ENCODE results near the gene IMMP2L.
A peak's percentile ranks its signal among the peaks of the same experiment; 100 is the strongest.

The IMMP2L gene

GRCh38 chr7:111091593-111092358 lies 470.5 kb downstream of the IMMP2L start:
- Mint-ChIP-seq H3K27ac (peak overlapping the region; percentile 53 to 97 (median 88)), H3K4me1 (peaks cover 51% of the 10 kb centered on the region), H3K27me3 (ENCODE audit: low read depth) (no peaks in the 10 kb centered on the region), H3K9me3 (no peaks in the 10 kb centered on the region), H3K36me3 (ENCODE audit: low read depth) (no peaks in the 10 kb centered on the region), H3K4me3 (peak overlapping the region; percentile 89 to 96 (median 96))
- TF ChIP-seq CTCF (IDR thresholded peaks at IDR 0.05; ENCODE audit: unreplicated experiment in 3 of 3) = no peak

- Mint-ChIP-seq H3K36me3 (ENCODE audit: low read depth) (no peaks in the 10 kb centered on the region), H3K27ac (peak within 1 kb of the TSS; percentile 53 to 97 (median 88)), H3K4me1 (peaks cover 44% of the 10 kb centered on the region), H3K9me3 (no peaks in the 10 kb centered on the region), H3K27me3 (ENCODE audit: low read depth) (no peaks in the 10 kb centered on the region), H3K4me3 (peak within 1 kb of the TSS; percentile 89 to 96 (median 96))
- TF ChIP-seq CTCF (IDR thresholded peaks at IDR 0.05; ENCODE audit: unreplicated experiment in 3 of 3) = no peak
Observed at GRCh38 chr7:111090846-111091245, 471.4 kb downstream of the IMMP2L start, which contains the start of gene LRRN3. TSS of gene LRRN3 (plus strand) at chr7:111091127. CDS start at chr7:111122773, 31,646 bp downstream.

- Mint-ChIP-seq H3K27ac (no peak overlapping the region), H3K36me3 (ENCODE audit: low read depth) (no peaks in the 10 kb centered on the region), H3K27me3 (ENCODE audit: low read depth) (no peaks in the 10 kb centered on the region), H3K4me3 (peak overlapping the region in 2 of 3 experiments; percentile 8 to 26), H3K4me1 (peaks cover 39% of the 10 kb centered on the region), H3K9me3 (no peaks in the 10 kb centered on the region)
- TF ChIP-seq CTCF (IDR thresholded peaks at IDR 0.05; ENCODE audit: unreplicated experiment in 3 of 3) = peak; percentile 66 to 73 (median 69)
Observed at GRCh38 chr7:111089822-111090426, 472.4 kb downstream of the IMMP2L start.

- Mint-ChIP-seq H3K4me1 (peaks cover 23% of the 10 kb centered on the region), H3K27me3 (ENCODE audit: low read depth) (no peaks in the 10 kb centered on the region), H3K27ac (no peak overlapping the region), H3K36me3 (ENCODE audit: low read depth) (no peaks in the 10 kb centered on the region), H3K9me3 (no peaks in the 10 kb centered on the region), H3K4me3 (peak overlapping the region in 1 of 3 experiments; percentile 5)
- no peak for TF ChIP-seq CTCF (IDR thresholded peaks at IDR 0.05; ENCODE audit: unreplicated experiment in 3 of 3)
Observed at GRCh38 chr7:111088328-111088727, 474.0 kb downstream of the IMMP2L start.

GRCh38 chr7:111086532-111086931 lies 475.8 kb downstream of the IMMP2L start:
- H3K9me3 Mint-ChIP-seq = no peaks in the 10 kb centered on the region
- H3K27ac Mint-ChIP-seq = no peak overlapping the region
- H3K4me1 Mint-ChIP-seq = peaks cover 20% of the 10 kb centered on the region
- H3K27me3 Mint-ChIP-seq (ENCODE audit: low read depth) = no peaks in the 10 kb centered on the region
- H3K36me3 Mint-ChIP-seq (ENCODE audit: low read depth) = no peaks in the 10 kb centered on the region
- H3K4me3 Mint-ChIP-seq = no peak overlapping the region
- TF ChIP-seq CTCF (IDR thresholded peaks at IDR 0.05; ENCODE audit: unreplicated experiment in 3 of 3) = no peak
